ENCODE data around the gene P2RX4.

DNA sequence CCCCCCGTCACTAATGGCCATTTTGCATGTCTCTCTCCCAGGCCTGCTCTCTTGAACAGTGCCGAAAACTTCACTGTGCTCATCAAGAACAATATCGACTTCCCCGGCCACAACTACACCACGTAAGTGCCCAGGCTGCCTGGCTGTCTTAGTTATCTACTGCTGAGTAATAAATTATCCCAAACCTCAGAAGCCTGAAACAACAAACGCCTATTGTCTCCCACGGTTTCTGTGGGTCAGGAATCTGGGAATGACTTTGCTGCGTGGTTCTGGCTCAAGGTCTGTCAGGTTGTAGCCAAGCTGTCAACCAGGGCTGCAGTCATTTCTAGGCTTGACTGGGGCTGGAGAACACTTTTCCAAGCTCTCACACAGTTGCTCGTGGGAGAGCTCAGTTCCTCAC, 44.6 kb upstream of the P2RX4 start:
- TF ChIP-seq POLR2A (IDR thresholded peaks at IDR 0.05; ENCODE audit: extremely low read depth, insufficient read length) (no peak), MYC (IDR thresholded peaks at IDR 0.05; ENCODE audit: low read depth, low read length) (no peak)
- TF ChIP-seq, protein P1, sequence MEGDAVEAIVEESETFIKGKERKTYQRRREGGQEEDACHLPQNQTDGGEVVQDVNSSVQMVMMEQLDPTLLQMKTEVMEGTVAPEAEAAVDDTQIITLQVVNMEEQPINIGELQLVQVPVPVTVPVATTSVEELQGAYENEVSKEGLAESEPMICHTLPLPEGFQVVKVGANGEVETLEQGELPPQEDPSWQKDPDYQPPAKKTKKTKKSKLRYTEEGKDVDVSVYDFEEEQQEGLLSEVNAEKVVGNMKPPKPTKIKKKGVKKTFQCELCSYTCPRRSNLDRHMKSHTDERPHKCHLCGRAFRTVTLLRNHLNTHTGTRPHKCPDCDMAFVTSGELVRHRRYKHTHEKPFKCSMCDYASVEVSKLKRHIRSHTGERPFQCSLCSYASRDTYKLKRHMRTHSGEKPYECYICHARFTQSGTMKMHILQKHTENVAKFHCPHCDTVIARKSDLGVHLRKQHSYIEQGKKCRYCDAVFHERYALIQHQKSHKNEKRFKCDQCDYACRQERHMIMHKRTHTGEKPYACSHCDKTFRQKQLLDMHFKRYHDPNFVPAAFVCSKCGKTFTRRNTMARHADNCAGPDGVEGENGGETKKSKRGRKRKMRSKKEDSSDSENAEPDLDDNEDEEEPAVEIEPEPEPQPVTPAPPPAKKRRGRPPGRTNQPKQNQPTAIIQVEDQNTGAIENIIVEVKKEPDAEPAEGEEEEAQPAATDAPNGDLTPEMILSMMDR (IDR thresholded peaks at IDR 0.05; ENCODE audit: low read depth, low read length) = no peak

Measured in NB4 (cell line).